ENCODE data around the gene KCNN3.

KCNN3 gene

GRCh38 chr1:154794608-154795007 lies 75.5 kb downstream of the KCNN3 start:
- DNase-seq (ENCODE audit: low read depth in 2 of 2, low spot score in 1 of 2), result no peak

DNA sequence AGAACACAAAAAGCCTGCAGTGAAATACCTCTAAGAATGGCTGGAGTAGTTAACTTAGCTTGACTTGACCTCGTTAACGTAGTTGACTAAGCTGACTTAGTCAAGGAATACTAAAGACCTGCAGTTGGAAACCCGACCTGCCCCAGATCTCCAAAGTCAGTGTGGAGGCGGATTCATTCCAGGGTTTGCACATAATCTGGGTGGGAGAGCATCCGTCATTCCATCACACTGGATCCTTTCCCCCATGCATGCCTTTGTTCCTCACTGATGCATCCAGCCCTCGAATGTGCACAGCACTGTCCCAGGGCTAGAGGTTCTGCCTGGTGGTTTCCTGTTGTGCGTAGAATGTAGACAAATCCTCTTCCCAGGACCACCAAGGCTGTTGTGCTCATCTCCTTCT lies 76.4 kb downstream of the KCNN3 start:
- DNase-seq (ENCODE audit: low read depth in 2 of 2, low spot score in 1 of 2), result no peak

DNA sequence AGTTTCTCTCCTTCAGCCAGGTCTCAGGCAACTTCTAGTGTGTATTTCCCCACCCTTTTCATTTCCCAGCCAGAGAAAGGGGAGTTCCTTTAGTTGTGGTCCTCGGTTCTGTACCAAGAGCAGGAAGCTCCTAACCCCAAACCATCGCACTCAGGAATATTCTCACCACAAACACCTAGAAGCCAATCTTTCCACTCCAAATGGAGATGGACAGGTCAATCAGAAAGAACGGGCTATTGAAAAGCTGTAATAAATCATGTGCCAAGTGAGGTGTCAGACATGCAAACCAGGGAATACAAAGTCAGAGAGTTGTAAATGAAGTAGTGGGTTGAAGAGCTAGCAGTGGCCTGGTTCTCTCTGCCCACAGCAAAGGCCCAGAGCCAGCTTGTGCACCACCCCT lies 77.2 kb downstream of the KCNN3 start:
- no peak for DNase-seq (ENCODE audit: low read depth in 2 of 2, low spot score in 1 of 2)

DNA sequence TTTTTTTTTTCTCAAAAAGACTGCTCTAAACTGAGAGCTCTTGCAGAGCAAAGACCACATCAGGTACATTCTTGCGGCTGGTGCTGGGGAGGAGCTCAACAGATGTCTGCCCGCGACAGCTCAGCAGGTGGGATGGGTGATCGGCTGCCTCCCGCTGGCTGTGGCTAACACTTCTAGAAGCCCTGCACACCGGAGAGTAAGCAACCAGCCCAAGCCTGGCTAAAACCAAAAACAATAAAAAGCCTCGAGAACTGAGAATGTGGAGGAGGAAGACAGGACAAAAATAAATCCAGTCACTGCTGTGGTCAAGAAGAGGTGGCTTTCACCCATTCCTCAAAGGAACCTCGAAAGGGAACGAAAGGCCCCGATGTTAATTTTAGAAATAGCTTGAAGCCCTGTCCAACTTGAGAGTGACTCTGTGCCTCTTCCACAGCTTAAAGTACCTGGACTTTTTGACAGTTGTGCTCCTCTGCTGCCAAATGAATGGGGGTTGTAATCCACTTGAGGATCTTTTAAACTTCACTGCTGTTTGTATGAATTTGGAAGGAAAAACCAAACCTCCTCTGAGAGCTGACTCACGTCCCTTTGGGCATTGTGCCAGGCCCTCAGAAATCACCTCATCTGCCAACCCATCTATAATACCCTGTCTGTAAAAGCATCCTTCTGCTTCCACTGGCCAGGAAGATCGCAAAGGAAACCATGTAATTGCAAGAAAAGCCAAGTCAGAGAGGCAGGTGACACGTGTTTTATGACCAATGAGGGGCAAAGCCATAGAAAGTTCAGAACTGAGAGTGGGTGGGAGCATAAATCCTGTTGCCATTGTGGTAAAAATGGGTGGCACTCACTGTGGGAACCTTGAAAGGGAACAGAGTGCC lies 78.6 kb downstream of the KCNN3 start:
- DNase-seq (ENCODE audit: low read depth in 2 of 2, low spot score in 1 of 2), result peak; percentile 50 to 66

DNA sequence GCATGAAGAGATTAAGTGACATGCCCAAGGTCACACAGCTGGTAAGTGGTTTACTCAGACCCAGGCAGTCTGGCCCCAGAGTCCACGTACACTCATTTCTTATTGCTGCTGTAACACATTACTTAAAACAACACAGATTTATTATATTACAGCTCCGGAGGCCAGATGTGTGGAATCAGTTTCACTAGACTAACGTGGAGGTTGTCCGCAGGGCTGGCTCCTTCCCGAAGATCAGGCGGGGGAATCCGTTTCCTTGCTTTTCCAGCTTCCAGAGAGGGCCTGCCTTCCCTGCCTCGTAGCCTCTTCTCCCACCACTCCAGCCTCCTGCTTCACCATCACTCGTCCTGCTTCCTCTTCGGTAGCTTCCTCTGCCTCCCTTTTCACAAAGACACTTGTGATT lies 81.2 kb downstream of the KCNN3 start:
- no peak for DNase-seq (ENCODE audit: low read depth in 2 of 2, low spot score in 1 of 2)

GRCh38 chr1:154788110-154788870 lies 81.8 kb downstream of the KCNN3 start:
- DNase-seq (ENCODE audit: low read depth in 2 of 2, low spot score in 1 of 2), result no peak

- no peak for DNase-seq (ENCODE audit: low read depth in 2 of 2, low spot score in 1 of 2)
Measured at GRCh38 chr1:154786804-154787570, 83.1 kb downstream of the KCNN3 start.

DNA sequence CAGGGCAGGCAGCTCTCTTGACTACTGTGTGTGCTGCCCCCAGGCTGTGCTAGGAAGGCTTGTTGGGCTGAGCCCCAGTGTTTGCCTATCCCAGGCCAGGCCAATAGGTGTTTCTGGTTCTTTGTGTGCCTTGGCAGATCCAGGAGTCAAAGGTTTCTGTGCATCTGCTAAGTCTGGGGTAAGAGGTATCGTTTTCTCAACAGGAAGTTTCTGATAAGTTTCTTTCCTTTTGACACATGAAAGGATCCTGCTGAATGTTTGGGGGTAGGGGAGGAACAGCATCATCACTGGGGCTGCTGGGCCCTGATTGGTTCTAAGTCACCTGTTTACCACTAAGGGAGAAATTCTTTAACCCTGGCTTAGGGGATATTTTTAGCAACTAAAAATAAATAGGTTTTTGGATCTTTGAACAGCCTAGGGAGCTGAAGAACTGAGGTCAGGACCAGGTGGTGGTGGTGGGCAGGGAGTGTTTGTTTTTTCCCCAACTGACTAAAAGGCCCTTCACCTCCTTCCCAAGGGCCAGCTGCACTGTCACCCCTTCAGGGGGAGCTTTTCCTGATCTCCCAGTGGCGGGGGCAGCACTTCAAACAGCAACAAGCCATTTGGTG lies 85.1 kb downstream of the KCNN3 start:
- DNase-seq (ENCODE audit: low read depth in 2 of 2, low spot score in 1 of 2), result no peak

DNA sequence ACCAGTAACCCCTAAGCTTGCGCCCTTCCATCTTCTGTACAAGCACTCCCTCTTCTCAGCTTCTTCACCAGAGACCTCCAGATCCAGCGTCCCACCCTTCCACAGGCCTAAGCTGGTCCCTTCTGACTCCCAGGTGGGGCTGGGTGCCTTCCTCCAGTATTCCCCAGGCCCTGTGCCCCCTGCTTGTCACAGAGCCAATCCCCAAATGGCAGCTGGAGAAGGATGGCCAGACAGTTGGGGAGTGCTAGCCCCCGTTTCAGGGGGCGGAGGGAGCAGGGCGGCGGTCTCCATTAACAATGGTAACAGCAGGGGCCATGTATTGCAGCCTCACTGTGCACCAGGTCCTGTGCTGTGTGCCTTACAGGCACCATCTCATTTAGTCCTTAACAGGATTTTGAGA lies 85.7 kb downstream of the KCNN3 start:
- no peak for DNase-seq (ENCODE audit: low read depth in 2 of 2, low spot score in 1 of 2)

DNA sequence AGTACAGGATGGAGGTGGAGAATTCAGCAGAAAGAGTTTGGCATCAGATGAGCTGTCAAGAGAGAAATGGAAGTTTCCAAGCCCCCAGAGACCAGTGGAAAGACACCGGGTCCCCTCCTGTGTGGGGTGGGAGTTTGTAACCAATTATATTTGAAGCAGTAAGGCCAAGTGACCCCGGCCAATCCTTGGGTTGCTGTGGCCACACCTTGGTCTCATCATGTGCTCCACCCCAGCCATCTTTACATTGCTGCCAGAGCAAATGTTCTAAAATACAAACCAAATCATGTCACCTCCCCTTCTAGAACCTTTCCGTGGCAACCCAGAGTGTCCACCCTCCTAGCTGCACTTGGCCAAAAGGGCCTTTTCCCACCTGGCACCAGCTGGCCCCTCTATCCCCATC lies 86.1 kb downstream of the KCNN3 start:
- no peak for DNase-seq (ENCODE audit: low read depth in 2 of 2, low spot score in 1 of 2)

DNA sequence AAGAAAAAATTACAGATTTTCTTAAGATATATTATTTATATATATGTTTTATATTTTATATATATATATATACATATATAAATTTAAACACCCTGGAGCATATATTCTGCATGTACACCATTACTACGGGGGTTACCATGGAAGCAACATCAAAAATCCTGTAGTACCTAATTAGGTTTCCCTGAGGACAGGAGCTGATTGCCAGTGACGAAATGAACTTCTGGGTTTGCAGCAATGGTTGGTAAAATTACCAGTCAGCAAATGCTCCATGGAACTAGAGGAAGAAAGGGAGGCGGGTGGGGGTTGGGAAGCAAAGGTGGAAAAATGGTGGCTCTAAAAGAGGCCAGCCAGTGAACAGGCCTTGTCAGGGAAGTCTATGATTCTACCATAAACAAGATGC lies 89.5 kb downstream of the KCNN3 start:
- DNase-seq (ENCODE audit: low read depth in 2 of 2, low spot score in 1 of 2), result no peak

DNA sequence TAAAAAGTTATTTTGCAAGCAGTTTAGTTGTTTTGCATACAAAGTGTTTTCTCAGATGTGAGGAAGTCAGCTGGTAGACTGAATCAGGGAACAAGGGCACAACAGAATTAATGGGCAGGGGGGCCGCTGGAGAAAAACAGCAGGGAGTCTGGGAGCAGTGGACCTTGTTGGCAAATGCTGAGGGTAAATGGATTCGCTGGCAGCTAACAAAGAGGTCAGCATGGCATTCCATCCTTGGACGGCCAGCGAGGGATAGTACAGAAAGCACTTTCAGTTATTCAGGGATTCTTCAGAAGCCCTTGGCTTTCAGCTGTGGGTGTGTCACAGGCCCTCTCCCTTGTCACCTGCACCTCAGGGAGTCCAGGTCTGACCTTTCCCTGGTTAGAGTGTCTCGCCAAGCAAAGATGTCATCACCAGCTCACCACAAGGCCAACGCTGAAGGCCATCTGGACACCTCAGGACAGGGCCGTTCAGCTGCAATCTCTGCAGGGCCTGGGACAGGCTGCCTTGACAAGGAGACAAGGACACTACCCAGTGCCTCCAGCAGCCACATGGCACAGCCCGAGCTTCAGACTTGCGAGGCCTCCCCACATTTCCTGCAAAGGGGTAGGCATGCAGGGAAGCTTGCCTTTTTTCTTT lies 90.4 kb downstream of the KCNN3 start:
- DNase-seq (ENCODE audit: low read depth in 2 of 2, low spot score in 1 of 2), result no peak

- no peak for DNase-seq (ENCODE audit: low read depth in 2 of 2, low spot score in 1 of 2)
Measured at GRCh38 chr1:154778944-154779343, 91.1 kb downstream of the KCNN3 start.

GRCh38 chr1:154778275-154778674 lies 91.8 kb downstream of the KCNN3 start:
- DNase-seq (ENCODE audit: low read depth in 2 of 2, low spot score in 1 of 2), result no peak

GRCh38 chr1:154777781-154778180 lies 92.3 kb downstream of the KCNN3 start:
- no peak for DNase-seq (ENCODE audit: low read depth in 2 of 2, low spot score in 1 of 2)

- no peak for DNase-seq (ENCODE audit: low read depth in 2 of 2, low spot score in 1 of 2)
Measured at GRCh38 chr1:154777154-154777553, 92.9 kb downstream of the KCNN3 start.

- no peak for DNase-seq (ENCODE audit: low read depth in 2 of 2, low spot score in 1 of 2)
Measured at GRCh38 chr1:154775621-154776605, 94.2 kb downstream of the KCNN3 start.

DNA sequence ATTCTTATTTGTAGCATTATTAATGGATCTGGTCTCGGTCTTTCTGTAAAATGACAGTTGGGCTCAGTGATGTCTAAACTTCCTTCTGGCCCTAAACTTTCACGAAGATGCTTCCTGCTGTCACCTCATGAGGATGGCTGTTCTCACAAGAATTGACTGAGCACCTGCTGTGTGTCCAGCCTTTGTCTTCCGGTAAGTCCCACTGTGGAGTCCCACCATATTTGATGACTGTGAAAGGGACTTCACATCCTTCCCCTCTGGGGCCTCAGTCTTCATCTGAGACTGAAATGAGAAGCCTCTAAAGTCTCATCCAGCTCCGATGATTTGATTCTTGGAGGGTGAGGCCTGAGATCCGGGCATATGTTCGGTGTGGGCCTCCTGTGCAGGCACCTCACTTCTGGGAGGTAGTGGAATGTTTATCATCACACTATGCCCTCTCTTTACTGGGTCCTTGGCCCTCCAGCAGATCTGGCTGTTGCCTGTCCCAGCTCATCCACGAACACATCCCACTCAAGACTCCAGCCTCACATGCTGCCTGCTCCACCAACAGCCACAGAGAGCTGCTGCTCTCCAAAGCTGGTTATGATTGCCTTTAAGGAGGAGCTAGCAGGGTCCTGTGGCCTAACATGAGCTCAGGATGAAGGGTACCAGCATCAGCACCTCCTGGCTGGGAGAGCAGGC lies 95.8 kb downstream of the KCNN3 start:
- no peak for DNase-seq (ENCODE audit: low read depth in 2 of 2, low spot score in 1 of 2)

GRCh38 chr1:154773551-154773950 lies 96.5 kb downstream of the KCNN3 start:
- DNase-seq (ENCODE audit: low read depth in 2 of 2, low spot score in 1 of 2), result no peak

All from stimulated activated CD8-positive, alpha-beta memory T cell treated with anti-CD3 and anti-CD28 coated beads, Interleukin-4, amount 100 ng/mL, for 1 hour (primary cell).